Panc1 (cell line): ENCODE data around the gene ARL6IP4.

Experiments used
- SIN3A ChIP-seq: IDR thresholded peaks from 2 replicates; pipeline ENCODE4 v1.6.1; 2012; ENCODE audit warnings: low read depth, mild to moderate bottlenecking, low read length, moderate library complexity, borderline replicate concordance; ENCODE audit not compliant: insufficient read depth
- TF ChIP-seq, protein P1 (sequence below): fragments of 450-650 bp; IDR thresholded peaks from 2 replicates; pipeline ENCODE4 v1.5.1; 2017; ENCODE audit warnings: mild to moderate bottlenecking

DNA sequence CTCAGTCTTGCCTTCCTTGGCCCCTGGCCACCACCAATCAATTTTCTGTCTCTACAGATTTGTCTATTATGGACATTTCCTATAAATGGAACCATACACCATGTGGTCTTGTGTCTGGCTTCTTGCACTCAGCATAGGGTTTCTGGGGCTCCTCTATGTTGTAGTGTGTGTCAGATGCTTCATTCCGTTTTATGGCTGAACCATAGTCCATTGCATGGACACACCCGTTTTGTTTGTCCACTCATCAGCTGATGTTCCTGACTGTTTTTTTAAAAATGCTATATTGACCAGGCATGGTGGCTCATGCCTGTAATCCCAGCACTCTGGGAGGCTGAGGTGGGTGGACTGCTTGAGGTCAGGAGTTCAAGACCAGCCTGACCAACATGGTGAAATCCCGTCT is 21.0 kb downstream of the ARL6IP4 start:
- TF ChIP-seq, protein P1, sequence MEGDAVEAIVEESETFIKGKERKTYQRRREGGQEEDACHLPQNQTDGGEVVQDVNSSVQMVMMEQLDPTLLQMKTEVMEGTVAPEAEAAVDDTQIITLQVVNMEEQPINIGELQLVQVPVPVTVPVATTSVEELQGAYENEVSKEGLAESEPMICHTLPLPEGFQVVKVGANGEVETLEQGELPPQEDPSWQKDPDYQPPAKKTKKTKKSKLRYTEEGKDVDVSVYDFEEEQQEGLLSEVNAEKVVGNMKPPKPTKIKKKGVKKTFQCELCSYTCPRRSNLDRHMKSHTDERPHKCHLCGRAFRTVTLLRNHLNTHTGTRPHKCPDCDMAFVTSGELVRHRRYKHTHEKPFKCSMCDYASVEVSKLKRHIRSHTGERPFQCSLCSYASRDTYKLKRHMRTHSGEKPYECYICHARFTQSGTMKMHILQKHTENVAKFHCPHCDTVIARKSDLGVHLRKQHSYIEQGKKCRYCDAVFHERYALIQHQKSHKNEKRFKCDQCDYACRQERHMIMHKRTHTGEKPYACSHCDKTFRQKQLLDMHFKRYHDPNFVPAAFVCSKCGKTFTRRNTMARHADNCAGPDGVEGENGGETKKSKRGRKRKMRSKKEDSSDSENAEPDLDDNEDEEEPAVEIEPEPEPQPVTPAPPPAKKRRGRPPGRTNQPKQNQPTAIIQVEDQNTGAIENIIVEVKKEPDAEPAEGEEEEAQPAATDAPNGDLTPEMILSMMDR, result no peak
- no peak for TF ChIP-seq SIN3A
